ENCODE data around the gene ALX1.

ALX1 gene

GRCh38 chr12:85280165-85280983, at the start of gene ALX1:
TSS of gene ALX1 (plus strand) at chr12:85280220. CDS start at chr12:85280262, 42 bp downstream.
- Histone ChIP-seq H3K9me3 (ENCODE audit: control insufficient read depth, insufficient read depth, low read depth, low read length) (no peaks in the 10 kb centered on the region), H3K4me1 (ENCODE audit: control insufficient read depth, insufficient read depth, low read length) (peaks cover 16% of the 10 kb centered on the region), H3K4me3 (ENCODE audit: low read depth, low read length) (peak within 1 kb of the TSS; percentile 84), H3K9ac (ENCODE audit: low read length) (peak within 1 kb of the TSS; percentile 81), H3K36me3 (ENCODE audit: control insufficient read depth, insufficient read depth, low read length) (no peaks in the 10 kb centered on the region), H3K27me3 (ENCODE audit: control insufficient read depth, insufficient read depth, low read length) (peaks cover 43% of the 10 kb centered on the region), H3K27ac (ENCODE audit: low read depth, low read length) (peak within 1 kb of the TSS; percentile 21; the same call in 1 of the 2 replicates)

GRCh38 chr12:85237327-85237726, 42.7 kb upstream of the ALX1 start:
- H3K4me1 ChIP-seq (ENCODE audit: control insufficient read depth, insufficient read depth, low read length): no peaks in the 10 kb centered on the region
- no peak overlapping the region for H3K4me3 ChIP-seq (ENCODE audit: low read depth, low read length)

GRCh38 chr12:85244561-85244960, 35.5 kb upstream of the ALX1 start:
- no peaks in the 10 kb centered on the region for H3K27me3 ChIP-seq (ENCODE audit: control insufficient read depth, insufficient read depth, low read length)
- no peak overlapping the region for H3K9ac ChIP-seq (ENCODE audit: low read length)
- H3K4me3 ChIP-seq (ENCODE audit: low read depth, low read length): no peak overlapping the region
- H3K4me1 ChIP-seq (ENCODE audit: control insufficient read depth, insufficient read depth, low read length): no peaks in the 10 kb centered on the region
- no peak overlapping the region for H3K27ac ChIP-seq (ENCODE audit: low read depth, low read length)
- no peaks in the 10 kb centered on the region for H3K36me3 ChIP-seq (ENCODE audit: control insufficient read depth, insufficient read depth, low read length)
- H3K9me3 ChIP-seq (ENCODE audit: control insufficient read depth, insufficient read depth, low read depth, low read length): no peaks in the 10 kb centered on the region

More at GRCh38 chr12:85237327-85237726, 42.7 kb upstream of the ALX1 start:
- Histone ChIP-seq H3K36me3 (ENCODE audit: control insufficient read depth, insufficient read depth, low read length) (no peaks in the 10 kb centered on the region), H3K9ac (ENCODE audit: low read length) (no peak overlapping the region), H3K27me3 (ENCODE audit: control insufficient read depth, insufficient read depth, low read length) (no peaks in the 10 kb centered on the region), H3K9me3 (ENCODE audit: control insufficient read depth, insufficient read depth, low read depth, low read length) (no peaks in the 10 kb centered on the region; the same call in 1 of the 2 replicates), H3K27ac (ENCODE audit: low read depth, low read length) (no peak overlapping the region)

GRCh38 chr12:85253853-85254252, 26.2 kb upstream of the ALX1 start:
- Histone ChIP-seq H3K4me3 (ENCODE audit: low read depth, low read length) (no peak overlapping the region), H3K9me3 (ENCODE audit: control insufficient read depth, insufficient read depth, low read depth, low read length) (no peaks in the 10 kb centered on the region), H3K27me3 (ENCODE audit: control insufficient read depth, insufficient read depth, low read length) (no peaks in the 10 kb centered on the region), H3K27ac (ENCODE audit: low read depth, low read length) (no peak overlapping the region), H3K9ac (ENCODE audit: low read length) (no peak overlapping the region), H3K4me1 (ENCODE audit: control insufficient read depth, insufficient read depth, low read length) (no peaks in the 10 kb centered on the region), H3K36me3 (ENCODE audit: control insufficient read depth, insufficient read depth, low read length) (no peaks in the 10 kb centered on the region)

DNA sequence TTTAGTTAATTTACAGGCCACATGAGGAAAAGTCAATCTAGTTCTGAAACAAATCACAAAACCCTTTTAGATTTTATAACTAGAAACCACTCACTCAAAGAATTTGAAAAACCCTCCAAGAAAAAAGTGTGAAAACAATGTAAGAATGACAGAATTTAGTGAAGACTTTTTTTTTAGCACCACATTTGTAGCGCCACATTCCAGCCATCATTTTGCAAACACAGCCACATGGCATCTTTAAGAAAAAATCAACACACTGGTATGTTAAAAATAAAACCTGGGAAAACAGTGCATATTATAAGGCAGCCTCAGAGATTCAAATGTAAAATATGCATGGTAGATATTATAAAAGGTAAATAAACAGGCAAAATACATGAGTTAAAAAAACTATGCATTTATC, 22.3 kb upstream of the ALX1 start:
- Histone ChIP-seq H3K36me3 (ENCODE audit: control insufficient read depth, insufficient read depth, low read length) (no peaks in the 10 kb centered on the region), H3K4me3 (ENCODE audit: low read depth, low read length) (no peak overlapping the region), H3K9me3 (ENCODE audit: control insufficient read depth, insufficient read depth, low read depth, low read length) (no peaks in the 10 kb centered on the region), H3K4me1 (ENCODE audit: control insufficient read depth, insufficient read depth, low read length) (no peaks in the 10 kb centered on the region), H3K27me3 (ENCODE audit: control insufficient read depth, insufficient read depth, low read length) (no peaks in the 10 kb centered on the region), H3K9ac (ENCODE audit: low read length) (no peak overlapping the region), H3K27ac (ENCODE audit: low read depth, low read length) (no peak overlapping the region)

DNA sequence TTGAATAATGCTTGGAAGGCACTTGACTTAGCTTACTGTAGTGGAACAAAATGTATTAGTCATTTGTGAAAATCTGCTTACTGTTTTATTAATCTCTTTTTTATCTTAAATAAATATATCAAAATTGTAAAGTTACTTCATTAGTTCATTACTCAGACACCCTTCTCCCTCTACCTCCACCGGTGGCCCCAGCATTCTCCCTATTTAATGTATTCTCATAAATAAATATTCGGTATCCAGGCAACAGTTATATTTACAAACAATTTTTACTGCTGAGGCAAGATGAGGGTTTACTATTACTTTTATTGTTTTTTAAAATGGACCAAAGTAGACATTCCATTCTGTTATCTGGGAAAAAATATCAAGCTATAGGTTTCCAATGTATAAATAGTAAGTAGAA, 19.6 kb upstream of the ALX1 start:
- Histone ChIP-seq H3K9me3 (ENCODE audit: control insufficient read depth, insufficient read depth, low read depth, low read length) (no peaks in the 10 kb centered on the region), H3K27ac (ENCODE audit: low read depth, low read length) (no peak overlapping the region), H3K9ac (ENCODE audit: low read length) (no peak overlapping the region), H3K36me3 (ENCODE audit: control insufficient read depth, insufficient read depth, low read length) (no peaks in the 10 kb centered on the region), H3K27me3 (ENCODE audit: control insufficient read depth, insufficient read depth, low read length) (no peaks in the 10 kb centered on the region), H3K4me1 (ENCODE audit: control insufficient read depth, insufficient read depth, low read length) (no peaks in the 10 kb centered on the region), H3K4me3 (ENCODE audit: low read depth, low read length) (no peak overlapping the region)

DNA sequence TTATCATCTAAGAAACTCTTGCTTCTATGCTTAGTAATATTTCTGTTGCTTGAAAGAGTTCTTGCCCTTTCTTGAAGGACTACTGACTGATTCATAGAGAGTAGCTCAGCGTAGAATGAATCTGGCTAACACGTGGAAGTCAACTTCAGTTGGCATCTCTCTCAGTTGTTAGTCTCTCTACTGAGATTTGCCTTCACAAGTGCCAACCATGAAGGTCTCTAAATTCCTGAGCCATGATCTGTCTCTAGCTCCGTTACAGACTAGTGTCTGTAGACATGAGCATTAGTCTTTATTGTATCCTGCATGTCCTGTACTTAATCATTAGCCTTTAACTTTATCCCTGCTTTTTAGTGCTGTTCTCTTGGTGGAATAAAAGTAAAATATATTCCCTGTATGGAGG, 19.1 kb upstream of the ALX1 start:
- H3K4me3 ChIP-seq (ENCODE audit: low read depth, low read length): no peak overlapping the region
- H3K27ac ChIP-seq (ENCODE audit: low read depth, low read length): no peak overlapping the region
- H3K36me3 ChIP-seq (ENCODE audit: control insufficient read depth, insufficient read depth, low read length): no peaks in the 10 kb centered on the region
- H3K4me1 ChIP-seq (ENCODE audit: control insufficient read depth, insufficient read depth, low read length): no peaks in the 10 kb centered on the region
- H3K9ac ChIP-seq (ENCODE audit: low read length): no peak overlapping the region
- H3K9me3 ChIP-seq (ENCODE audit: control insufficient read depth, insufficient read depth, low read depth, low read length): no peaks in the 10 kb centered on the region
- no peaks in the 10 kb centered on the region for H3K27me3 ChIP-seq (ENCODE audit: control insufficient read depth, insufficient read depth, low read length)

GRCh38 chr12:85266356-85266755, 13.7 kb upstream of the ALX1 start:
- no peaks in the 10 kb centered on the region for H3K9me3 ChIP-seq (ENCODE audit: control insufficient read depth, insufficient read depth, low read depth, low read length)

DNA sequence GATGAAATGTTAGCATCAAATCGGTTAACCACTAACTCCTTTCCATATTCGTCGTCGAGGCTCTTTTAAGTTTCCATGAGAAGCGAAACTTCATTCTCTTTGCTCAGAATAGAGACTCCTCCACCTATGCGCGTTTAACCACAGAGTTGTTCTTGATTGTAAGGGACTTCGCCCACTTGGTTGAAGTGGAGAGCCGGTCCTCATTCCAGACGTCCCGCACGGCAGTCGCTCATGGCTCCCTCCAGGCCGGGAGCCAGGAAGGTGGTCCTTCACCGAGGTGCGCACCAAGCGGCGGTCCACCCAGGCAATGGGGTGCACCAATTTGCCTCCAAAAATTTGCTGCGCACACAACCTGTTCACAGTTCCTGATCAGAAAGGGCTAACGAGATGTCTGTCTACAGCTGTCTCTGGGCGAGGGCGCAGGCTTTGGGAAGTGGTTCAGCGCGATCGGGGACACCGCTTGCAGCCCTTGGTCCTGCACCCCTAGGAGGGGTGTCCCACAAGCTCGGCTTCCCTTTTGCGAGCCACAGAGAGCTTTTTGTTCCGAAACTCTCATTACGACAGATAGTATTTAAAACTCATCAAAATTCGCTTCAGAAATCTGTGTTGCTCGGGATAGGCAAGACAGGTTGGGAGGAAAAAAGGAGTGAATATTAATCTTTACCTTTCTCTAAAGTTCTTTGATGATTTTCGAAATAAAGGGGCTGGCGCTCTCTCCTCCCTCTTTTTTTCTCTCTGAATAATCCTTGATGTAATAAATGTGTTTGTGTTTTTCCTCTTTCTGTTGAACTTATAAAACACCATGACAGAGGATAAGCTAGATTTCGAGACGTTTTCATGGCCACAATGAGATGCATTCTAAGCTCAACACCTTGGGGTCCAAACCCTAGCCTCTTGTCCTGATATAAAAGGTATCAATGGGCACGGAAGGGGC, 6.4 kb upstream of the ALX1 start:
- Histone ChIP-seq H3K4me3 (ENCODE audit: low read depth, low read length) (peak overlapping the region; percentile 49), H3K27ac (ENCODE audit: low read depth, low read length) (no peak overlapping the region), H3K36me3 (ENCODE audit: control insufficient read depth, insufficient read depth, low read length) (no peaks in the 10 kb centered on the region), H3K4me1 (ENCODE audit: control insufficient read depth, insufficient read depth, low read length) (peaks cover 6% of the 10 kb centered on the region), H3K9ac (ENCODE audit: low read length) (no peak overlapping the region), H3K9me3 (ENCODE audit: control insufficient read depth, insufficient read depth, low read depth, low read length) (no peaks in the 10 kb centered on the region), H3K27me3 (ENCODE audit: control insufficient read depth, insufficient read depth, low read length) (peaks cover 74% of the 10 kb centered on the region)

More at GRCh38 chr12:85266356-85266755, 13.7 kb upstream of the ALX1 start:
- H3K4me3 ChIP-seq (ENCODE audit: low read depth, low read length): no peak overlapping the region
- H3K4me1 ChIP-seq (ENCODE audit: control insufficient read depth, insufficient read depth, low read length): no peaks in the 10 kb centered on the region
- peaks cover 7% of the 10 kb centered on the region; the same call in 1 of the 2 replicates for H3K27me3 ChIP-seq (ENCODE audit: control insufficient read depth, insufficient read depth, low read length)
- H3K36me3 ChIP-seq (ENCODE audit: control insufficient read depth, insufficient read depth, low read length): no peaks in the 10 kb centered on the region
- H3K27ac ChIP-seq (ENCODE audit: low read depth, low read length): no peak overlapping the region
- no peak overlapping the region for H3K9ac ChIP-seq (ENCODE audit: low read length)

DNA sequence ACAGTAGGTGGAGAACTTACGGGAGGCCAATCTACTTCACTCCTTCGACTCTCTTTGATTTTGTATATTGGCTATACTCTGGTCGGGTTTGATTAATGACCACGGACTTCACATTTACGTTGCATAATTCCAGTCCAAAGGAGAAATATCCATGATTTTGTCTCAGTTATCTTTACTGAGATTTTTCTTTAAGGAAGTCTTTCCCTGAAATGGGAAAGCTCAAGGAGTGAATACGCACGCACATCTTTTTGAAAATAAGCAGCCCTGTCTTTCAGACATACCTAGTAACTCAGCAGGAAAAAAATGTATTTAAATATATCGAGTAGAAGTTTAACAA, 5.7 kb upstream of the ALX1 start:
- H3K9ac ChIP-seq (ENCODE audit: low read length): no peak overlapping the region
- peaks cover 6% of the 10 kb centered on the region for H3K4me1 ChIP-seq (ENCODE audit: control insufficient read depth, insufficient read depth, low read length)
- H3K27me3 ChIP-seq (ENCODE audit: control insufficient read depth, insufficient read depth, low read length): peaks cover 80% of the 10 kb centered on the region
- H3K27ac ChIP-seq (ENCODE audit: low read depth, low read length): no peak overlapping the region
- H3K9me3 ChIP-seq (ENCODE audit: control insufficient read depth, insufficient read depth, low read depth, low read length): no peaks in the 10 kb centered on the region
- H3K36me3 ChIP-seq (ENCODE audit: control insufficient read depth, insufficient read depth, low read length): no peaks in the 10 kb centered on the region
- H3K4me3 ChIP-seq (ENCODE audit: low read depth, low read length): no peak overlapping the region

DNA sequence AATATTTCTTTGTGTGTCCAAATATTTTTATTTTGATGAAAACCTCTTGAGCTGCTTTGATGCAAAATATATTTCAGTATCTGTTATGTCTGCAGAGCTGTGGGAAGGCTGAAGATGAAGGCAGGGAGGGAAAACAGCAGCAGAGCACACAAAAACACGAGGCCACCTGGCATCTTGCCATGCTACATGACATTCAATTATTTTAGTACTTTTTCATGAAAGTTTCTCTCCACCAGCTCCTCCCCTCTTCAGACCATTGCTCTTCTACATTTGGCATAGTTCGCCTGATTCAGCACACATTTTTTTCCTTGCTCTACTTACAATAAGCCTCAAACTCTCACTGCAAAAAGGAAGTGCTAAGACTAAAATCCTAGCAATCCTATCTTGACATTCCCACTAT, 4.6 kb upstream of the ALX1 start:
- no peak overlapping the region for H3K9ac ChIP-seq (ENCODE audit: low read length)
- H3K36me3 ChIP-seq (ENCODE audit: control insufficient read depth, insufficient read depth, low read length): no peaks in the 10 kb centered on the region
- H3K27ac ChIP-seq (ENCODE audit: low read depth, low read length): no peak overlapping the region
- no peaks in the 10 kb centered on the region for H3K9me3 ChIP-seq (ENCODE audit: control insufficient read depth, insufficient read depth, low read depth, low read length)
- H3K4me1 ChIP-seq (ENCODE audit: control insufficient read depth, insufficient read depth, low read length): peaks cover 6% of the 10 kb centered on the region
- H3K4me3 ChIP-seq (ENCODE audit: low read depth, low read length): no peak overlapping the region
- H3K27me3 ChIP-seq (ENCODE audit: control insufficient read depth, insufficient read depth, low read length): peaks cover 85% of the 10 kb centered on the region
